Measurements from ENCODE around the gene ERG. TPM values are rescaled to one million over a fixed set of nuclear protein-coding genes. Genes with fewer than 3 reads are reported as not detected.

The ERG gene
- total RNA-seq, 4 donors from 2014 or later = 4.6 to 7.0 (median 5.1) TPM

GRCh38 chr21:38504066-38504465 lies 5.8 kb upstream of the ERG start:
- in situ Hi-C loops (cut with MboI; ENCODE audit: low sequenced_read_pairs in 4 of 4) (loop anchor here (10.0 to 25.0 kb wide), 2 partner anchors 633 to 641 kb away; no protein-coding TSS in a partner anchor), intact Hi-C loops (cut with DNase I; ENCODE audit: low total_unique reads) (no loop called here)
- ATAC-seq (no peak), DNase-seq (no peak)
- H3K9me3 ChIP-seq = no peaks in the 10 kb centered on the region
- TF ChIP-seq CTCF (IDR thresholded peaks at IDR 0.05 in 4 of 5, conservative IDR thresholded peaks at IDR 0.05 in 1 of 5) = no peak
- TF ChIP-seq POLR2A (IDR thresholded peaks at IDR 0.05) = no peak
- no peaks in the 10 kb centered on the region for H3K27me3 ChIP-seq
- H3K4me3 ChIP-seq = peak overlapping the region; percentile 2 to 39 (median 17)
- H3K4me1 ChIP-seq = no peaks in the 10 kb centered on the region
- H3K27ac ChIP-seq = peak overlapping the region in 3 of 4 donors; percentile 68 to 70 (median 68)
- H3K36me3 ChIP-seq = no peaks in the 10 kb centered on the region

DNA sequence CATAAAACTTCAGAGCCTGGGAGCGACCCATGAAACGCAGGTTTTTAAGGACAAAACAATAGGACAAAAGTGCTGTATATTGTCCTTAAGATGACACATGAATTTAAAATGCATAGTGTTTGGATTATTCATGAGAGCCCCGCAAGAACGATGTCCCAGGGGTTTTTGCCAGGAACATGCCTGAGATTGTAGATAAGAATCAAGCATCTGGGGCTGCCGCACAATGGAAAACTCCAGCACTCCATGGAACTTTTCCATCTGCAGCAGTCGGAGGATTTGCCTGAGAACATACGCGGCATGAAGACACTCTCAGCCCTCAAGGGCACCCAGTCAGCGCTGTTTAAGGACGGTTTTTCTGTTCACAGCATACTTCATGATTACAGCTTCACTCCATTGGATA lies 5.3 kb upstream of the ERG start:
- in situ Hi-C loops (cut with MboI; ENCODE audit: low sequenced_read_pairs in 4 of 4) = loop anchor here (10.0 to 25.0 kb wide), 2 partner anchors 634 to 641 kb away; no protein-coding TSS in a partner anchor
- Histone ChIP-seq H3K27ac (peak overlapping the region; percentile 41 to 70 (median 68)), H3K9me3 (no peaks in the 10 kb centered on the region), H3K36me3 (no peaks in the 10 kb centered on the region), H3K27me3 (no peaks in the 10 kb centered on the region), H3K4me1 (no peaks in the 10 kb centered on the region), H3K4me3 (peak overlapping the region; percentile 16 to 39 (median 24))
- intact Hi-C loops (cut with DNase I; ENCODE audit: low total_unique reads) = no loop called here
- peak in 1 of 2 donors; percentile 38 for ATAC-seq
- no peak for DNase-seq
- no peak for TF ChIP-seq CTCF (IDR thresholded peaks at IDR 0.05 in 4 of 5, conservative IDR thresholded peaks at IDR 0.05 in 1 of 5)
- TF ChIP-seq POLR2A (IDR thresholded peaks at IDR 0.05) = peak in 1 of 2 donors; percentile 36

DNA sequence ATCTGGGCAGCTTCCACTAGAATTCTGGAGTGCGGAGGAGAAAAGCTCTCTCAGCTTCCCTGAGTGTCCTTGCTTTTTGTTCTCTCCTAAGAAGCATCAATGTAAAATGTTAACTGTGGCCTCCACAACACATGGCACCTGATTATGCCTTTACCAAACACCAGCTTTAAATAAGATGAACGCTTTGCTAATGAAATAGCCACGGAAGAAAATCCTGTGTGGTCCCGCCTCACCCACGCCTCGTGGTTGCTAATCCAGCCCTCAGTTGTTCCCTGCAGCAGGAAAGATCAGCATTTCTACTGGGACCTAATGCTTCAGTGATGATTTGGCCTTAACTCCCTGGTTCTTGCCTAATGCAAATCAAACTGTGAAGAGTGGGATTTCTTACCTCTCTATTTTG lies 1.8 kb upstream of the ERG start:
- H3K27ac ChIP-seq = peak overlapping the region; percentile 49 to 73 (median 62)
- TF ChIP-seq POLR2A (IDR thresholded peaks at IDR 0.05) = no peak
- TF ChIP-seq CTCF (IDR thresholded peaks at IDR 0.05 in 4 of 5, conservative IDR thresholded peaks at IDR 0.05 in 1 of 5) = no peak
- DNase-seq = no peak
- no peak overlapping the region for H3K4me3 ChIP-seq
- in situ Hi-C loops (cut with MboI; ENCODE audit: low sequenced_read_pairs in 4 of 4) (loop anchor here (10.0 to 25.0 kb wide), 2 partner anchors 637 to 645 kb away; no protein-coding TSS in a partner anchor), intact Hi-C loops (cut with DNase I; ENCODE audit: low total_unique reads) (no loop called here)
- H3K4me1 ChIP-seq = no peaks in the 10 kb centered on the region
- ATAC-seq = no peak
- H3K9me3 ChIP-seq = no peaks in the 10 kb centered on the region
- H3K27me3 ChIP-seq = no peaks in the 10 kb centered on the region
- no peaks in the 10 kb centered on the region for H3K36me3 ChIP-seq

DNA sequence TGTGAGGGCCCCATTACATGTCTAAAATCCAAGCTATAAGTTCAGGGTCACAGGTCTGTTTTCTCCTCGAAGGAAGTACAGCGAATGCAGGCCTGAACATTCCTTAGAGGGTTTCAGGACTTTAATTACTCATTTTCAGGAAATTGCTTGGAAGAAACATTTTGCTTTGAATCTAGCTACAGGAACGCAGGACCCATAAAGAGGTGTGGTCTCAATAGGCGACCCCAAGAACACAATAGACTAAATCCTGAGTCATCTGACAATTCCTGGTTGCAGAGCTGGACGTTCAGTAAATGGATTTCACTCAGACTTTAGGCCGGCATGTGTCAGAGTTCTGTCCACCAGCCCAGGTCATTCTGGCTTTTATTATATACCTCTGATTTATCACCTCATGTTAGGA lies 1.0 kb upstream of the ERG start:
- Histone ChIP-seq H3K4me3 (no peak overlapping the region), H3K9me3 (no peaks in the 10 kb centered on the region), H3K27ac (peak overlapping the region; percentile 49 to 73 (median 62)), H3K36me3 (no peaks in the 10 kb centered on the region), H3K4me1 (no peaks in the 10 kb centered on the region), H3K27me3 (no peaks in the 10 kb centered on the region)
- in situ Hi-C loops (cut with MboI; ENCODE audit: low sequenced_read_pairs in 4 of 4) (no loop called here), intact Hi-C loops (cut with DNase I; ENCODE audit: low total_unique reads) (no loop called here)
- peak; percentile 36 to 37 for ATAC-seq
- DNase-seq = no peak
- no peak for TF ChIP-seq CTCF (IDR thresholded peaks at IDR 0.05 in 4 of 5, conservative IDR thresholded peaks at IDR 0.05 in 1 of 5)
- TF ChIP-seq POLR2A (IDR thresholded peaks at IDR 0.05) = peak in 1 of 2 donors; percentile 29

GRCh38 chr21:38496224-38496623 lies 2.1 kb downstream of the ERG start:
- TF ChIP-seq CTCF (IDR thresholded peaks at IDR 0.05 in 4 of 5, conservative IDR thresholded peaks at IDR 0.05 in 1 of 5) (no peak), POLR2A (IDR thresholded peaks at IDR 0.05) (no peak)
- Histone ChIP-seq H3K4me3 (peak overlapping the region; percentile 7 to 54 (median 42)), H3K27me3 (no peaks in the 10 kb centered on the region), H3K27ac (peak overlapping the region; percentile 68 to 81 (median 74)), H3K9me3 (no peaks in the 10 kb centered on the region), H3K4me1 (peaks cover 0 to under 1% of the 10 kb centered on the region in 2 donors), H3K36me3 (no peaks in the 10 kb centered on the region)
- intact Hi-C loops (cut with DNase I; ENCODE audit: low total_unique reads) (no loop called here), in situ Hi-C loops (cut with MboI; ENCODE audit: low sequenced_read_pairs in 4 of 4) (no loop called here)
- ATAC-seq (no peak), DNase-seq (no peak)
